Nucleus accumbens (tissue), 56 donors: ENCODE measurements around the gene WNT1.
A peak's percentile ranks its signal among the peaks of the same experiment; 100 is the strongest.

Experiments
- DNase-seq, 56 donors: peaks; one replicate each; lab custom pipeline; 2025; lab: John Stamatoyannopoulos, UW

Gene WNT1

GRCh38 chr12:48978291-48978740, at the start of gene WNT1:
Gene WNT1 (plus strand): TSS chr12:48978322. CDS start chr12:48978651, 329 bp downstream.
- no peak for DNase-seq

GRCh38 chr12:48929551-48929950, 48.6 kb upstream of the WNT1 start:
- no peak for DNase-seq

GRCh38 chr12:48930475-48930874, 47.6 kb upstream of the WNT1 start:
- no peak for DNase-seq

GRCh38 chr12:48932878-48933277, 45.2 kb upstream of the WNT1 start:
- no peak for DNase-seq

GRCh38 chr12:48933664-48934311, 44.3 kb upstream of the WNT1 start:
- no peak for DNase-seq

- no peak for DNase-seq
These were observed 43.8 kb upstream of the WNT1 start for GRCh38 chr12:48934312-48934706.

GRCh38 chr12:48936379-48936979, 41.6 kb upstream of the WNT1 start:
- peak in 45 of 56 donors; percentile 3 to 85 (median 38) for DNase-seq

GRCh38 chr12:48937170-48937569, 41.0 kb upstream of the WNT1 start:
- no peak for DNase-seq

GRCh38 chr12:48938805-48939204, 39.3 kb upstream of the WNT1 start:
- DNase-seq: peak in 7 of 56 donors; percentile 5 to 21 (median 10)

- DNase-seq: no peak
These were observed 37.9 kb upstream of the WNT1 start for GRCh38 chr12:48940181-48940580.

GRCh38 chr12:48943221-48943620, 34.9 kb upstream of the WNT1 start:
- no peak for DNase-seq

- DNase-seq: no peak
These were observed 31.9 kb upstream of the WNT1 start for GRCh38 chr12:48946205-48946604.

GRCh38 chr12:48946943-48947342, 31.2 kb upstream of the WNT1 start:
- DNase-seq: no peak

- no peak for DNase-seq
These were observed 30.4 kb upstream of the WNT1 start for GRCh38 chr12:48947727-48948126.

- no peak for DNase-seq
These were observed 25.4 kb upstream of the WNT1 start for GRCh38 chr12:48952691-48953090.

- peak in 3 of 56 donors; percentile 6 to 27 (median 18) for DNase-seq
These were observed 24.1 kb upstream of the WNT1 start for GRCh38 chr12:48954061-48954460.

GRCh38 chr12:48954841-48955501, 23.2 kb upstream of the WNT1 start:
- DNase-seq: no peak

GRCh38 chr12:48956279-48957140, 21.6 kb upstream of the WNT1 start:
- DNase-seq: peak in 54 of 56 donors; percentile 11 to 91 (median 67)

GRCh38 chr12:48957141-48958048, 20.7 kb upstream of the WNT1 start, which contains the start of gene ARF3:
Gene ARF3 (minus strand): TSS chr12:48957487. CDS start chr12:48941095, 16,392 bp downstream.
- peak; percentile 41 to 95 (median 84) for DNase-seq

- no peak for DNase-seq
These were observed 20.1 kb upstream of the WNT1 start for GRCh38 chr12:48958049-48958388.
